H9 (cell line): Measurements from ENCODE around the gene ANKDD1A. TPM values are rescaled to one million over a fixed set of nuclear protein-coding genes. Genes with fewer than 3 reads are reported as not detected.

ENCODE experiments used
- DNase-seq: peaks from one replicate; pipeline ENCODE4 v3.0.0-alpha.2; 2017
- H2AFZ ChIP-seq: one replicate; pipeline ENCODE4 v1.6.1; 2013; ENCODE audit warnings: mild to moderate bottlenecking, low read length, control low read depth, moderate library complexity
- H2AK5ac ChIP-seq: 2 replicates; pipeline ENCODE4 v1.6.1; 2013; ENCODE audit warnings: low read length, control low read depth, mixed read lengths; ENCODE audit not compliant: insufficient read length
- H2BK120ac ChIP-seq: one replicate; pipeline ENCODE4 v1.6.1; 2013; ENCODE audit warnings: low read depth, mild to moderate bottlenecking, low read length, control low read depth, inconsistent platforms; ENCODE audit not compliant: poor library complexity, severe bottlenecking
- H2BK12ac ChIP-seq: 2 replicates; pipeline ENCODE4 v1.6.1; 2013; ENCODE audit warnings: low read length, control low read depth, mixed read lengths, low read depth; ENCODE audit not compliant: insufficient read length
- H2BK15ac ChIP-seq: 2 replicates; pipeline ENCODE4 v1.6.1; 2013; ENCODE audit warnings: low read depth, low read length, control low read depth
- H2BK20ac ChIP-seq: one replicate; pipeline ENCODE4 v1.6.1; 2013; ENCODE audit warnings: low read depth, mild to moderate bottlenecking, low read length, control low read depth, inconsistent platforms; ENCODE audit not compliant: poor library complexity, severe bottlenecking
- H2BK5ac ChIP-seq: 2 replicates; pipeline ENCODE4 v1.6.1; 2013; ENCODE audit warnings: low read length, control low read depth, mixed read lengths; ENCODE audit not compliant: insufficient read length
- H3K14ac ChIP-seq: 2 replicates; pipeline ENCODE4 v1.6.1; 2013; ENCODE audit warnings: low read length, control low read depth; ENCODE audit not compliant: insufficient read depth
- H3K18ac ChIP-seq: 2 replicates; pipeline ENCODE4 v1.6.1; 2013; ENCODE audit warnings: low read depth, mild to moderate bottlenecking, mixed read lengths, low read length, control low read depth; ENCODE audit not compliant: insufficient read length
- H3K23ac ChIP-seq: 2 replicates; pipeline ENCODE4 v1.6.1; 2013; ENCODE audit warnings: low read length, control low read depth, mixed read lengths, low read depth; ENCODE audit not compliant: insufficient read length
- H3K23me2 ChIP-seq: 2 replicates; pipeline ENCODE4 v1.6.1; 2013; ENCODE audit warnings: low read depth, mild to moderate bottlenecking, mixed read lengths, low read length, control low read depth; ENCODE audit not compliant: insufficient read length, poor library complexity, severe bottlenecking
- H3K27ac ChIP-seq: 2 replicates; pipeline ENCODE4 v1.5.1; 2013; ENCODE audit warnings: low read length, control low read depth, mixed read lengths, low read depth; ENCODE audit not compliant: insufficient read length
- H3K27me3 ChIP-seq: 2 replicates; pipeline ENCODE4 v1.6.1; 2013; ENCODE audit warnings: low read length, control low read depth, inconsistent platforms; ENCODE audit not compliant: insufficient read depth
- H3K4ac ChIP-seq: 2 replicates; pipeline ENCODE4 v1.6.1; 2013; ENCODE audit warnings: low read depth, mild to moderate bottlenecking, control low read depth, inconsistent platforms, low read length, moderate library complexity
- H3K4me1 ChIP-seq: 2 replicates; pipeline ENCODE4 v1.6.1; 2013; ENCODE audit warnings: low read length, control low read depth, inconsistent platforms; ENCODE audit not compliant: insufficient read depth
- H3K4me2 ChIP-seq: 2 replicates; pipeline ENCODE4 v1.6.1; 2013; ENCODE audit warnings: low read length, control low read depth, mixed read lengths; ENCODE audit not compliant: insufficient read length, insufficient read depth
- H3K56ac ChIP-seq: 2 replicates; pipeline ENCODE4 v1.6.1; 2013; ENCODE audit warnings: low read depth, mild to moderate bottlenecking, mixed read lengths, low read length, control low read depth; ENCODE audit not compliant: insufficient read length
- H3K79me1 ChIP-seq: 2 replicates; pipeline ENCODE4 v1.6.1; 2013; ENCODE audit warnings: low read depth, mild to moderate bottlenecking, moderate library complexity, low read length, control low read depth, inconsistent platforms; ENCODE audit not compliant: insufficient read depth, poor library complexity, severe bottlenecking
- H3K79me2 ChIP-seq: 2 replicates; pipeline ENCODE4 v1.6.1; 2013; ENCODE audit warnings: low read length, control low read depth, inconsistent platforms; ENCODE audit not compliant: insufficient read depth
- H3K9ac ChIP-seq: 2 replicates; pipeline ENCODE4 v1.6.1; 2013; ENCODE audit warnings: low read length, control low read depth, mixed read lengths; ENCODE audit not compliant: insufficient read length; ENCODE audit errors: extremely low read depth
- H3K9me3 ChIP-seq: one replicate; pipeline ENCODE4 v1.6.1; 2013; ENCODE audit warnings: low read depth, low read length, inconsistent platforms; ENCODE audit not compliant: control insufficient read depth
- H3T11ph ChIP-seq: one replicate; pipeline ENCODE4 v1.6.1; 2013; ENCODE audit warnings: mild to moderate bottlenecking, low read length, control low read depth, inconsistent platforms
- H4K20me1 ChIP-seq: one replicate; pipeline ENCODE4 v1.6.1; 2013; ENCODE audit not compliant: control insufficient read depth, insufficient read length, insufficient read depth
- H4K5ac ChIP-seq: 2 replicates; pipeline ENCODE4 v1.6.1; 2013; ENCODE audit warnings: low read depth, mild to moderate bottlenecking, mixed read lengths, low read length, control low read depth; ENCODE audit not compliant: insufficient read length
- H4K8ac ChIP-seq: replicated peaks from 2 replicates; pipeline ENCODE4 v1.6.1; 2013; ENCODE audit warnings: low read length, control low read depth, mixed read lengths, low read depth; ENCODE audit not compliant: insufficient read length
- H4K91ac ChIP-seq: 2 replicates; pipeline ENCODE4 v1.6.1; 2013; ENCODE audit warnings: low read depth, mild to moderate bottlenecking, moderate library complexity, mixed read lengths, low read length, control low read depth; ENCODE audit not compliant: insufficient read length
- H3K27ac Mint-ChIP-seq, 3 experiments: 2 replicates in 2 of 3; 3 replicates in 1 of 3; pipeline ENCODE4 v1.8.0; 2020 to 2021; ENCODE audit warnings: mixed read lengths in 3 of 3, mild to moderate bottlenecking in 1 of 3, moderate library complexity in 1 of 3
- H3K27me3 Mint-ChIP-seq: 2 replicates; pipeline ENCODE4 v1.8.0; 2021; ENCODE audit warnings: low read depth, mild to moderate bottlenecking, moderate library complexity, mixed read lengths
- H3K36me3 Mint-ChIP-seq, 3 experiments: 2 replicates in 2 of 3; 3 replicates in 1 of 3; pipeline ENCODE4 v1.8.0; 2020 to 2021; ENCODE audit warnings: low read depth in 3 of 3, mixed read lengths in 3 of 3; ENCODE audit not compliant: insufficient read depth in 1 of 3
- H3K4me1 Mint-ChIP-seq, 2 experiments: 2 replicates each; pipeline ENCODE4 v1.8.0; 2020; ENCODE audit warnings: mixed read lengths in 2 of 2
- H3K4me3 Mint-ChIP-seq, 2 experiments: 2 replicates in 1 of 2; 3 replicates in 1 of 2; pipeline ENCODE4 v1.8.0; 2020 to 2021; ENCODE audit warnings: mild to moderate bottlenecking in 2 of 2, mixed read lengths in 2 of 2, moderate library complexity in 1 of 2
- H3K9me3 Mint-ChIP-seq, 2 experiments: 2 replicates in 1 of 2; 3 replicates in 1 of 2; pipeline ENCODE4 v1.8.0; 2020; ENCODE audit warnings: mild to moderate bottlenecking in 2 of 2, mixed read lengths in 2 of 2, moderate library complexity in 1 of 2
- CTCF ChIP-seq: fragments of 200-600 bp; sonication (generic); conservative IDR thresholded peaks from 3 replicates; pipeline ENCODE4 v1.8.0; 2021; ENCODE audit warnings: antibody characterized with exemption, mild to moderate bottlenecking
- WGBS: extraction: QIAGEN DNeasy Blood & Tissue Kit; methylation state at CpG from one replicate; pipeline ENCODE4 v1.1.7; 2013; ENCODE audit warnings: missing lambda C conversion rate, low lambda C conversion rate, mixed read lengths; ENCODE audit not compliant: insufficient read length; ENCODE audit errors: extremely low coverage; 5-methylcytosine and 5-hydroxymethylcytosine counted together
- total RNA-seq: library from RNA; stranded (reverse); gene quantifications from 2 replicates; pipeline ENCODE4 v1.2.1, GENCODE V29; 2021

ANKDD1A gene
- total RNA-seq, 1 experiment from 2014 or later, result 3.7 TPM

- Histone ChIP-seq H3K56ac (no peak overlapping the region), H3K27me3 (no peaks in the 10 kb centered on the region; the same call in 1 of the 2 replicates), H4K5ac (no peak overlapping the region), H2BK120ac (no peak overlapping the region), H3K27ac (no peak overlapping the region), H3K14ac (no peak overlapping the region), H3K4me1 (no peaks in the 10 kb centered on the region), H3K79me2 (no peaks in the 10 kb centered on the region), H3K9ac (no peak overlapping the region), H3K23ac (no peak overlapping the region), H2BK20ac (no peak overlapping the region), H3K4ac (no peak overlapping the region), H3K9me3 (peaks cover 4% of the 10 kb centered on the region), H3T11ph (no peak overlapping the region), H4K20me1 (no peaks in the 10 kb centered on the region), H3K4me2 (no peak overlapping the region), H2BK5ac (no peak overlapping the region), H2AFZ (no peak overlapping the region), H4K8ac (no peak overlapping the region), H2BK12ac (no peak overlapping the region), H3K23me2 (peaks cover 12% of the 10 kb centered on the region), H2AK5ac (no peak overlapping the region), H4K91ac (no peak overlapping the region), H3K79me1 (no peaks in the 10 kb centered on the region), H2BK15ac (no peak overlapping the region), H3K18ac (no peak overlapping the region)
- Mint-ChIP-seq H3K4me3 (no peak overlapping the region), H3K36me3 (peaks cover 7 to 19% (median 9%) of the 10 kb centered on the region in 3 experiments), H3K27ac (no peak overlapping the region), H3K9me3 (peaks cover 17 to 19% of the 10 kb centered on the region in 2 experiments), H3K4me1 (peaks cover 27 to 29% of the 10 kb centered on the region in 2 experiments), H3K27me3 (peaks cover 51% of the 10 kb centered on the region)
- no CpG with 5 or more reads among the region's 1 CpG for WGBS
- no peak for TF ChIP-seq CTCF
- DNase-seq, result no peak
Measured at GRCh38 chr15:64907991-64908390, 3.7 kb upstream of the ANKDD1A start.
